Forelimb muscle (tissue), 1 donor: Measurements from ENCODE around the gene FMNL3. TPM values are rescaled to one million over a fixed set of nuclear protein-coding genes. Genes with fewer than 3 reads are reported as not detected.
"Not testable (repeated sequence)": the region's sequence is repeated elsewhere in the genome, so short reads cannot be mapped to it uniquely, and the experiment has no call there.

ENCODE experiments used
- DNase-seq: peaks from one replicate; pipeline ENCODE4 v3.0.0-alpha.2; 2013; ENCODE audit warnings: low read depth
- polyA plus RNA-seq: library from polyadenylated mRNA; unstranded; fragments of 120-200 nt; gene quantifications from one replicate; pipeline ENCODE4 v1.2.1, GENCODE V29; 2013; ENCODE audit not compliant: insufficient read length

The FMNL3 gene
- polyA plus RNA-seq, 1 donor: 22.2 TPM

DNA sequence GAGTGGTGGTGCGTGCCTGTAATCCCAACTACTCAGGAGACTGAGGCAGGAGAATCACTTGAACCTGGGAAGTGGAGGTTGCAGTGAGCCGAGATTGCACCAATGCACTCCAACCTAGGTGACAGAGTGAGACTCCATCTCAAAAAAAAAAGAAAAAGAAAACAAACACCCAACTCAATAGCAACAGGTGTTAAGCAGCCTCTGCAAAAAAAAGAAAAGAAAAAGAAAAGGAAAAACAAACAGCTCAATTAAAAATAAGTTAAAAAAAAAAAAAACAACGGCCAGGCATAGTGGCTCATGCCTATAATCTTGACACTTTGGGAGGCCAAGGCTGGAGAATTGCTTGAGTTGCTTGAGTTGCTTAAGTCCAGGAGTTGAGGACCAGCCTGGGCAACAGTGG lies 10.6 kb upstream of the FMNL3 start:
- not testable (repeated sequence) for DNase-seq

DNA sequence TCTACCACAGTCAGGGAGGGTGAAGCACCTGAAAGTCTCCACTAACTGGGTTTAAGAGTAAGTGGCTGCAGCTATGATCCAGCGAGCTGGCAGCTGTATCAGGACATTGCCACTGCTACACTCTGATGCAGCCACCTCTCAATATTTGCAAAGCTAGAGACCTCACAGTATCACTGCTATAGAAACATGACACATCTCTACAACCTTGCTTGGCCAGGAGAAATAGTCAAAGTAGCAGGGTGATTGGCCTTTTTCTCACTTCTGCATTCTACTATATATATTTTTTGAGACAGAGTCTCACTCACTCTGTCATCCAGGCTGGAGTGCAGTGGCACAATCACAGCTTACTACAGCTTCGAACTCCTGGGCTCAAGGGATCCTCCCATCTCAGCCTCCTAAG lies 9.3 kb upstream of the FMNL3 start:
- no peak for DNase-seq

DNA sequence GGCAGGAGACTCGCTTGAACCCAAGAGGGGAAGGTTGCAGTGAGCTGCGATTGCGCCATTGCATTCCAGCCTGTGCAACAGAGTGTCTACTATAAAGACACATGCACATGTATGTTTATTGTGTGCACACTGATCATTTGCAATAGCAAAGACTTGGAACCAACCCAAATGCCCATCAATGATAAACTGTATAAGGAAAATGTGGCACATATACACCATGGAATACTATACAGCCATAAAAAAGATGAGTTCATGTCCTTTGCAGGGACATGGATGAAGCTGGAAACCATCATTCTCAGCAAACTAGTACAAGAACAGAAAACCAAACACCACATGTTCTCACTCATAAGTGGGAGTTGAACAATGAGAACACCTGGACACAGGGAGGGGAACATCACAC lies 6.7 kb upstream of the FMNL3 start:
- DNase-seq: not testable (repeated sequence)

DNA sequence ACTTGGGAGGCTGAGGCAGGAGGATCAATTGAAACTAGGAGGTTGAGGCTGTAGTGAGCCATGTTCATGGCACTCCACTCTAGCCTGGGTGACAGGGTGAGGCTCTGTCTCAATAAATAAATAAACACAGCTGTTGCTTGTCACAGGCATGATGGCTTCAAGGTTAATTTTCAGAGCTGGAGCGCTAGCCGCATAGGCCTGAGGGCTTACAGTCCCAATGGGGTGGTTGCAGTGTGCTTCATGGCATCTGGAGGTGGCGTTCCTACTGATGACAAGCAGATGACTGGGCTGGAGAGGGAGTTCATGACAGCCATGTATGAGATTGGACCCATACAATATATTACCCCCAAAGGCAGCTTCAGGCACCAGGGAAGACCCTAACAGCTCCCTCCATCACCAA lies 1.6 kb upstream of the FMNL3 start:
- DNase-seq: no peak

DNA sequence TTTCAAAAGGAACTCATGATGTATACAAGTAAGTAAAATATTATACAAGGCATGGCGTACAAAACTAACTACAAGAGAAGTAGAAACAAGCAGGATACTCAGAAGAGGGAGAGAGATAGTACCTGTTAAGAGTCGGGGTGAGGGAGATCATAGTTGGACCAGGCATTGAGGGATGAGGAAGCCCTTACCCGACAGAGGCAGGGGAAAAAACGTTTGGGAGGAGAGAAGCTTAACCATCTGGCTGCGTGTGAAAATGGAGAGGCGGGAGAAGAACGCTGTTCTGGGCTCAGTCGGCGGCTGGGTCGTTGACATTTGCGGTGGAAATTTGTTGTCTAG lies 575 bp upstream of the FMNL3 start:
- DNase-seq: no peak

DNA sequence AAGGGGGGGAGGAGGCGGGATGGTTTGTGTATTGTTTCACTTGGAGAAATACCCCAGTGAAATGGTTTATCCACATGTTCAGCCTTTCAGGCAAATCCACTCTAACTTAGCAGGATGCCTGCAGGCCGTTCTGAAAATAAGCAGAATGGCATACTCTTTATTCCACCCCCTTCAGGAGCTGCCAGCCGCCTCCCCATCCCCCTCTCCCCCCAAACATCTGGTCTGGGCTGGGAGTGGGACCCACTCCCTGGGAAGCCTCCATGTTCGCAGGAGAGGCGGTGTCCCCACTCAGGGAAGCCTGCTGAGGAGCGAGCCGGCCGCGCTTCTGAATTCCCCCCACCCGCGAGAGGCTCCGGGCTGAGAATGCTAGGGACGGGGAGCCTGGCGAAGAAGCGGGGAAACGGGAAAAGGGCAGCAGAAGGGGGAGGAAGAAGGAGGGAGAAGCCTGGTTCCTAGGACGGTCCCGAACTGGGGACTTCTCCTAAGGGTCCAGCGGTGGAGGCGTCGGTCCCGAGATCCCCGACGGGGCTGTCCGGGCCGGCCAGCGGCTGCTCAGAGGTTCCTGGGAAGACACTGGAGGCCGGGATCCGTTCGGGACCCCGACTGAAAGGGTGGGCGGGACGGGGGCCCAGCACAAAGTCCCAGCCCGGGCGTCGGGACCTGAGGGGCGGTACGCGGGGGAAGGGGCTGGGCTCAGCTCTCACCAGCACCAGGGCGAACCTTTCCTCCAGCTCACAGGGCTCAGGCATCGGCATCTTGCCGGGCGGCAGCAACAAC lies 666 bp downstream of the FMNL3 start:
- DNase-seq: no peak

DNA sequence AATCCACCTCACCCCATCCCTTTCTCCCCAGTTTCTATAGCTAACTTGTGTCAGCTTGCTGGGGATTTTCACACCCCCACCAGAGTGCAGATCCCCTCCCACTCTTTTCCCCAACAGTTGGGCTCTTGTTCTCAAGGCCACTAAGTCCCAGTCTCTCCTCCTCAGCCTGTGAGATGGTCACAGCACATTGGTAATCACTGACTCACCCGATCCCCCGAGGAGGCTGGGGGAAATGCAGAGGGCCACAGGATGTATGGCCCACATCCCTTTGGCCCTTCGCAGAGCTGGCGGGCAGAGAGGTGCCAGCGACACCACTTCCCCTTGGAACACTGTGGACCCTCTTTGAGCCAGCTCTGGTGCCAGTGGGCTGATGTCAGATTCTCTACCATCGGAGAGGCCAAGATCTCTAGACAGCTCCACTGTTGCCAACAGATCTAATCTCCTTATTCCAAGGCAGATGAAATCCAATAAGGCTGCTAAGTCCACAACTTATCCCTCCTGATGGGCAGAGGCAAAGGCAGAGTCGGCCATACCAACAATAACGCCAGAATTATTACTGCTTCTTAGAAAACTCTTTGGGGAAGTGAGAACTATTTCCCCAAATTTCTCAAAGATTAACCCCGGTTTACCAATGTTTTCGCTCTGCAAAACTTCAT lies 1.6 kb downstream of the FMNL3 start:
- DNase-seq: no peak

DNA sequence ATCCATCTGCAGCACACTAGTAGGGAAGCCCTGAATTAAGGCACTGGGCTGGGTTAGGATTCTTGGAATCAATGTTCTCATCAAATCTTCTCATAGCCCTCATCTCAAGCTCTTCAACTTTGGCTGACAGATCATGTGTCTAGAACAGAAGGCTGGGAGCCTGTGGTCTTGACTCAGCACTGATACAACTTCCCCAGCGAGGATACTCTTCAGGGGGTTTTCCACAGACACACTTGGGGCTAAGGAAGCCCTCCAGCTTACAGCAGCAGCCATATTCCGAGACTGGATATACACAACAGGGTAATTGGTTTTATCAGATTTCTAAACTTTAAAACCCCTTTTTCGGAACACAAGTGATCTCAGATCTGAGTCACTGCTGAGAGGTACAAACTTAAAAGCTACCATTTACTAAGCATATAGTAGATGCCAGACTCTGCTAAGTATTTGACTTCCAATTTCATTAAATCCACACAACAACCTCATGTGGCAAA lies 3.5 kb downstream of the FMNL3 start:
- DNase-seq: no peak

DNA sequence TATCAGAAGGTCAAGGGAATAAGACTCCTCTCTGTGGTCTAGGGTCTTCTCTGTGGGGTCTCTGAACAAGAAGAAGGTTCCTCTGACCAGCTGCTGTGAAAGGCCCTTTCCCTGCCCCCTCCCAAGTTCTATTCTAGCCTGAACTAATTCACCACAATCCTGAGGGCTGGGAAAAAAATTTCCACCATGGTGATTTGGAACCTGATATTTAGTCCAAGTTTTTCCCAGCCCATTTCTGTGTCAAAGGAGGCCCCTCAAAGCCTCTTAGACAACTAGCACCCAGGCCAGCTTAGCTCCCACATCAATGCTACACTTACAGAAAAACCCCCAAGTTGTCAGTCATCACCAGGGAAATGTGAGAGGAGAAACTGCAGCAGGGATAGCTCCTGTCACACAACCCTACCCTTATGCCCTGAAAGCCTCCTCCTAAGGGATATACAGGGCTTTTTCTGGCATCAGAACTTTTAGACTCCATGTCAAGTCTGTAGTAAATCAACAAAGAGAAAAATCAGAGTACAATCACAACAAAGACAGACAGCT lies 4.5 kb downstream of the FMNL3 start:
- DNase-seq: no peak

DNA sequence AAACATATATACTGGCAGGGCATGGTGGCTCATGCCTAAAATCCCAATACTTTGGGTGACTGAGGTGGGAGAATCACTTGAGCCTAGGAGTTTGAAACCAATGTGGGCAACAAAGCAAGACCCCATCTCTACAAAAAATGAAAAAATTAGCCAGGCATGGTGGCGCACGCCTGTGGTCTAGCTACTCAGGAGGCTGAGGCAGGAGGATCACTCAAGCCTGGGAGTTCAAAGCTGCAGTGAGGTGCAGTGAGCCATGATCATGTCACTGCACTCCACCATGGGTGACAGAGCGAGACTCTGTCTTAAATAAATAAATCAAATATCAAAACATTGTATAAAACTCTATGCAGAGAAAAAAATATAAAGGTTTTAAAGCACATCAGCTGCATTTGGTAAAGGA lies 5.2 kb downstream of the FMNL3 start:
- no peak for DNase-seq

DNA sequence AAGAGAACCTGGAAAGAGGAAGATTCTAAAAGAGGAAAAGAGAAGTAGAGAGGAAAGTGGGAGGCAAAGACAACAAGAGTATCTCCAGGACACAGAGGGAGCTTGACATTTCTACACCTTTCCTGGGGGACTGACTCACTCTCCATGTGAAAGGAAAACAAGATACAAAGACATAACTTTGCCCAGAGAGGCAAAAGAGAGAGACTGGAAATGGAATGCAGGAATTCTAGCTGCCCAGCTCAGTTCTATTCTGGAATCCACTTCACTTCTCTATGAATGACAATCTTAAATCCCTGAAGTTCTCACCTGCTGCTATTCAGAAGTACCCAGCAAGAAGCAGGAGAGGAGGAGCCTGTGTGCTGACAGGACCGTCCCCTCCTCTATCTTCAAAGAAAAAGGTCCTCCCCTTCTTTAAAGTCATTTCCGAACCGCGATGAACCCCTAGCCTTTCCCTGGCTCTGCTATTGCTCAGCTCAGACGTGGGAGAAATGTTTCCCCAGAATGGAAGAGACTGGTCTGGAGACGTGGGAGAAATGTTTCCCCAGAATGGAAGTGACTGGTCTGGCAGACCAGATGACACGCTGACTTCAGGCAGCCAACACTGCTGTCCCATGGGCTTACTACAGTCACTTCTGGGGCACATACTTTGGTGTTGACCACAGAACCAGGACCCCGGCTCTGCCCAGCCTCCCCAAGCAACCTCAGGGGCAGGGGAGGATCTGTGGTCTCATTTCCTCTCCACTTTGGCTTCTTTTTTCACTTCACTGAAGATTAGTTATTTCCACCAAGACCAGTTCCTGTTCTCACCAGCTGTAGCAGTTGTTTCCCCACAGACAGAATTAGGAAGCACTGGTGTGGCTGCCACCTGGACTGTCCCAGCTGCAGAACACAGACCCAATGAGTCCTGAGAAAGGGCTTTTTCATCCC lies 8.3 kb downstream of the FMNL3 start:
- no peak for DNase-seq

DNA sequence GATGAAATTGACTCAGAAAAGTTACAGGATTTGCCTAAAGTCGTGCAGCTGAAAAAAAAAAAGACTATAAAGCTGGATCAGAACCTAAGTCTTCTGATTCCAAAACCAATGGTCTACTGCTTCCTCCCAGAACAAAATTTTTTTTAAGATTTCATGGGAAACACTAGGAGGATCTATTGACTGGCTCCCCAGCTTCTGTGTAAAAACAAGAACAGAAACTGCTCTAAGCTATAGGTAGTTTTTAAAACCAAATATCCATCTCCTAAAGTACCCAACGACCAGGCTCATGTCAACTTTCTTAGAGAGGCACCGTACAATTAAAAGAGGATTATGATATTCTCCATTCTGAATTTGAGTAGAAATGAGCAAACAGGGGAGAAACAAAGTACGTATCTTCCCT lies 9.4 kb downstream of the FMNL3 start:
- DNase-seq: no peak

DNA sequence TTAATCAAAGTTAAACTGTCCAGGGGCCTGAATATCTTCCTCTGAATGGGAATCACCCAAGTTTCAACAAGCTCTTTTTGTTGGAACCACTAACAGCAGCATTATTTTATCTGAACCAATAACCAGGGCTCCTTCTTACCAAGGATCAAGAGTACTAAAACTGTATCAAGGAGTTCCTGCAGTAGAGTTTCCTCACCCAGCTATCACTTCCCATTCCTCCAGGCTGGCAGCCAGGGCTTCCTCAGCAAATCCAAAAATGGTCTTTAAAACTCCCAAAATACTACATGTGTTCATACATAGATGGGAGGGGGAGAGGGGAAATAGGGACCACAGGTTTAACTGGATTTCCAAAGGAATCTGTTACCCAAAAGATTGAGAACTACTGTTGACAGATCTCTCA lies 10.5 kb downstream of the FMNL3 start:
- no peak for DNase-seq

DNA sequence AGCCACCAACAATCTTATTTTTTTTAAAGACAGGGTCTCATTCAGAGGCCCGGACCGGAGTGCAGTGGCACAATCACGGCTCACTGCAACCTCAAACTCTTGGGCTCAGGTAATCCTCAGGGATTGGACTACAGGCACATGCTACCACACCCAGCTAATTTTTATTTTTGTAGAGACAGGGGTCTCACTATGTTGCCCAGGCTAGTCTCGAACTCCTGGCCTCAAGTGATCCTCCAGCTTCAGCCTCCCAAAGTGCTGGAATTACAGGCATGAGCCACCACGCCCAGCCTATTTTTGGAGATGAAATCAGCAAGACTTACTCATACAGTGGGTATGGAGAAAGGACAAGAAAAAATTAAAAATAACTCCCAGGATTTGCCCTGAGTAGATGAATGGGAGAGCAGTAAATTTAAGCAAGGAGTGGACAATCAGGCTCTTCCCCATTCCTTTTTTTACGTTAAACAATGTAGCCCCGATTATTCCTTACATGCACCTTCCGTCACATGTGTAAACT lies 13.2 kb downstream of the FMNL3 start:
- no peak for DNase-seq

DNA sequence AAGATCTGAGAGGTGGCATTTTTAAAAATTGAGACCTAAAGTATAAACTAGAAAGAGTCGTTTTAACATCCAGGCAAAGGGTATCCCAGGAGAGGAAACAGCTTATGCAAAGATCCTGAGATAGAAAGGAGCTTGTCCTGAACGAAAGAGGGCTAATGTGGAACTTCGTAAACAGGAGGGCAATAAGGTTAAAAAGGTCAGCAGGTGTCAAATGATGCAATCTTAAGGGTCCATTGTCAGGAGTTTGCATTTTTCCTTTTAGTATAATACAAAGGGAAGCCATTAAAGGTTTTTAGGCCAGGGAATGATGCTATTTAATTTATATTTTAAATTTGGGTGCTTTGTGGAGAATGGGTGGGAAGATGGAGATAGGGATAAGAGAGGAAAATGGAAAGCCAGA lies 14.4 kb downstream of the FMNL3 start:
- no peak for DNase-seq

DNA sequence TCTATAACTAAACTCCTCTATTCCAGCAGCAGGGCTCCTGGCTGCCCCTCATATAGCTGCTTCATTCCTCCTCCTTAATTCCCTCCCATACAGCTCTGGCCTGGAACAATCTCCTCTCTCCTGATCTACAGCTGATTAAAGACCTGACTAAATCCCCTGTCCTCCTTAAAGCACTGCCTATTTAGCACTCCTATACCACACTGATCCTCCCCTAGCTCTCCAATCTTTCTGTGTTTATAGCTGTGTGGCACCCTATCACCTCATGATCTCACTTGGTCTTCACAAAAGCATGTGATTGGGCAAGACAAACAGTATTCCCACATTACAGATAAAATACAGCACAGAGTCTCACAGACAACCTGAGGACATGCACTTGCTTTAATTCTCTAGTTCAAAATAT lies 17.4 kb downstream of the FMNL3 start:
- no peak for DNase-seq

DNA sequence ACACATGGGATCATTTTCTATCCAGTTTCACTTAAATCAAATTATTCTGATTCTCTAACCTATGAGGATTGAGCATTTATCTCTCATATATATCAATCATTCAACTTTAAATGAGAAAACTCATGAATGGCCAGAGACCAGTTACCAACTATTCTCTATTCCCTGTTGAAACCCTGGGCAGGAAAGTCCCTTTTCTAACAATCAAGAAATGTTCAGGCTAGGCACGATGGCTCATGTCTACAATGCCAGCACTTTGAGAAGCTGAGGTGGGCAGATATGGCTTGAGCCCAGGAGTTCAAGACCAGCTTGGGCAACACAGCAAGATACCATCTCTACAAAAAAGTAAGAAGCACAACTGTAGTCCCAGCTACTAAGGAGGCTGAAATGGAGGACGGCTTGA lies 18.0 kb downstream of the FMNL3 start:
- no peak for DNase-seq

DNA sequence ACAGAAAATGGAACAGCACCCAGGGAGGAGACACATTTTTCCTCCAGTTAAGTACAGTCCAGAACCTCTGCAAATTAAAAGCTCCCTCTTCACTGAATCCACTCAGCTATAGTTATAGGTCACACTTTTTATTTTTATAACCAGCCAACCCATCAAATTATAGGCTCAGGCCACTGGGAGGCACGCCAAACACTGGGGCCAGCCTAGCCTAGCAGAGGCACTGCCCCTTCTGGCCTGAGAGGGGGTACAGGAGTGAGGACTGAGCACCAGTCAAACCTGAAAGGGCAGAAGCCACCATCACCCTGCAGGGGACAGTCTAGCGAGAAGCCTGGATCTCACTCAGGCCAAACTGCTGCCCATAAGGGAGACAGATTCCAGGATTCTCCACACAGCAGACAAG lies 19.3 kb downstream of the FMNL3 start:
- no peak for DNase-seq

DNA sequence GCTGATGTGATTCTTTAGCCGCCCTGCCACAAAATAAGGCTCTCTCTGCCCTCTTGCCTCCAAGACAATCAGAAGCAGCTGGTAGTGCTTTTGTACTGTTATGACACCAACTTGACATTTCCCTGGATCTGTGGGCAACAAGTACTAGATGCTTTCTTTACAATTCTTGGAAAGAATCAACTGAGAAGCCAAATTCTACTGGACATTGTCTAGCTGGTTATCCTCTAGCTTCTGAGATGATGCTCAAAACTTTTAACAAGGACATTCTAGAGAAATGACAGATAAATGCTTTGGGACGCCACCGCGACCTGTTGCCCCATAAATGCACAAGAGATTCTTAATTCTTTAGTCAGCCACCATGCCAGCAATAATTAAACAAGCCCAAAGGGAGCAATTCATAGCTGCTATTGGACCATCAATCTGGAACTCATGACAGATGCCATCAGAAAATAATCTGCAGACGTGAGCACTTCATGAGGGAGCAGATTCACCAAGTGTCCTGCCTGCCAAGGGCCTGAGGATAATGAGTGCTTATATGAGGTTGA lies 22.8 kb downstream of the FMNL3 start:
- DNase-seq: no peak

DNA sequence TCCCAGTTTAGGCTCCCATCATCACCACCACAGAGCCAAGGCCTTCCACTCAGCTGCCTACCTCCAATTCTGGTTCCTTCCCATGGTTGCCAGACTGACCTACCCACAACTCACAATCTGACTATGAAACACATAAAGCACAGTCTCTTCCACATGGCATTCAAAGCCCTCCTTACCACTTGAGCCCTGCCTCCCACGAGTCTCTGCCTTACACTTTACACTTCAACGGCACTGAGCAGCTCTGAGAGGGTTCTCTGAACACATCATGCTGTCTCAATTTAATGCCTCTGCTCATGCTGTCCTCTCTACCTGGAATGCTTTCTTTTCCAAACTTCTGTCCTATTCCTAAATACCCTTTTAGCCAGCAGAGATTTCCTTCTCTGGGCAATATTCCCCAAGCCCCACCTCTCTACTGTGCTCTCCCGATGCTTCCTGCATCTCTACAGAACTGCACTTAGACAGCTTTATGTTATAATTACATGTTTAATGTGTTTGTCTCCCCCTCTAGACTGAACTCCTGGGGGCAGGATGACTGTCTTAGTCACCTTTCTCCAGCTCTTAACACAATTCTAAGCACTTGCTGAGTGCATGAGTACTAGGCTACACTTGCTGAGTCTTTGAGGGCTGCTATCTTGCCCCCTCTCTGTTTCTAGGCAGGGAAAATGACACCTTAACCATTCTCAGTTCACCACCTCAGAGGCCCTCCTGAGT lies 23.5 kb downstream of the FMNL3 start:
- DNase-seq: no peak

DNA sequence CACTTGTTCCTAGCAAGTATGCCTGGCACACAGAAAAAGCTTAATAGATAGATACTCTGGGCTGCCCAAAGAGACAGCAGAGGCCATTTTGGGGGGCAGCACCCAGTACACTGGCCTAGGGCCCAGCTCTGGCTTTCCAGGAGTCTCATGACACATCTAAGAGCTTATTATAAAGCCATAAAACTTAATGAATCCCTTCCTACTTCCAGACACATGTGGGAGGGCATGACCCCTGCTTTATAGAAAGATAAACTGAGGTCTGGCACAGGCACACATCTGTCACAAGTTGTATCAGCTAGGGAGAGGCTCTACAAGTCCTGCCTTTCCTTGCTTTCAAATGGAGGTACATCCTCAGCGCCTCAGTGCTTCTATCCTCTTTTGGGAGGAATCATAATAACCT lies 27.1 kb downstream of the FMNL3 start:
- no peak for DNase-seq
